Measurements from ENCODE around the gene GPR160. TPM values are rescaled to one million over a fixed set of nuclear protein-coding genes. Genes with fewer than 3 reads are reported as not detected.

Gene GPR160
- total RNA-seq, 1 experiment from 2014 or later: 9.9 TPM

- no TSS peak for BruUV-seq (replicated peaks)
- intact Hi-C loops (cut with micrococcal nuclease): no loop called here
- Histone ChIP-seq H3K4me2 (ENCODE audit: low read length) (no peak overlapping the region), H3K27me3 (ENCODE audit: insufficient read depth, low read length) (no peaks in the 10 kb centered on the region), H3K79me2 (ENCODE audit: insufficient read depth, low read length) (no peaks in the 10 kb centered on the region), H3K27ac (ENCODE audit: low read depth, low read length) (no peak overlapping the region), H3K36me3 (ENCODE audit: control insufficient read depth in 1 of 2, insufficient read depth in 2 of 2, low read length in 2 of 2) (no peaks in the 10 kb centered on the region), H3K4me3 (replicated peaks in 1 of 2; ENCODE audit: low read depth in 1 of 2, low read length in 2 of 2) (no peak overlapping the region), H3K9me2 (ENCODE audit: insufficient read depth) (no peaks in the 10 kb centered on the region), H3K9me3 (ENCODE audit: control insufficient read depth in 1 of 2, insufficient read depth in 1 of 2, low read depth in 1 of 2, low read length in 2 of 2) (no peaks in the 10 kb centered on the region), H4K20me1 (ENCODE audit: insufficient read depth) (no peaks in the 10 kb centered on the region), H2AFZ (ENCODE audit: low read depth, low read length, poor library complexity, severe bottlenecking) (no peak overlapping the region), H3K9ac (ENCODE audit: low read length) (no peak overlapping the region), H3K4me1 (ENCODE audit: control insufficient read depth in 1 of 2, insufficient read depth in 2 of 2, low read length in 2 of 2) (no peaks in the 10 kb centered on the region)
- no peak for DNase-seq (ENCODE audit: low read depth, low spot score)
- ChIA-PET CTCF (no interaction called here), POLR2A (no interaction called here), RAD21 (ENCODE audit: low non-redundant PET in 1 of 2, low total read pairs in 2 of 2, uncharacterized antibody in 2 of 2, unreplicated experiment in 2 of 2) (no interaction called here)
- no peak for ATAC-seq
- TF ChIP-seq REST (IDR thresholded peaks at IDR 0.05; ENCODE audit: low read depth) (no peak), ZNF274 (IDR thresholded peaks at IDR 0.05; ENCODE audit: low read depth, low read length) (no peak), YY1 (IDR thresholded peaks at IDR 0.05; ENCODE audit: extremely low read depth, insufficient replicate concordance, low read depth, low read length) (no peak), SIN3A (IDR thresholded peaks at IDR 0.05; ENCODE audit: low read depth) (no peak), POLR2AphosphoS5 (IDR thresholded peaks at IDR 0.05; ENCODE audit: low read depth, low read length) (no peak), TCF7L2 (IDR thresholded peaks at IDR 0.05; ENCODE audit: borderline replicate concordance, extremely low read depth, insufficient read depth, insufficient read length) (no peak), SRF (IDR thresholded peaks at IDR 0.05; ENCODE audit: low read depth) (no peak), POLR2A (IDR thresholded peaks at IDR 0.05; ENCODE audit: borderline replicate concordance, extremely low read depth, insufficient read depth, insufficient read length) (no peak)
- TF ChIP-seq, protein P1, sequence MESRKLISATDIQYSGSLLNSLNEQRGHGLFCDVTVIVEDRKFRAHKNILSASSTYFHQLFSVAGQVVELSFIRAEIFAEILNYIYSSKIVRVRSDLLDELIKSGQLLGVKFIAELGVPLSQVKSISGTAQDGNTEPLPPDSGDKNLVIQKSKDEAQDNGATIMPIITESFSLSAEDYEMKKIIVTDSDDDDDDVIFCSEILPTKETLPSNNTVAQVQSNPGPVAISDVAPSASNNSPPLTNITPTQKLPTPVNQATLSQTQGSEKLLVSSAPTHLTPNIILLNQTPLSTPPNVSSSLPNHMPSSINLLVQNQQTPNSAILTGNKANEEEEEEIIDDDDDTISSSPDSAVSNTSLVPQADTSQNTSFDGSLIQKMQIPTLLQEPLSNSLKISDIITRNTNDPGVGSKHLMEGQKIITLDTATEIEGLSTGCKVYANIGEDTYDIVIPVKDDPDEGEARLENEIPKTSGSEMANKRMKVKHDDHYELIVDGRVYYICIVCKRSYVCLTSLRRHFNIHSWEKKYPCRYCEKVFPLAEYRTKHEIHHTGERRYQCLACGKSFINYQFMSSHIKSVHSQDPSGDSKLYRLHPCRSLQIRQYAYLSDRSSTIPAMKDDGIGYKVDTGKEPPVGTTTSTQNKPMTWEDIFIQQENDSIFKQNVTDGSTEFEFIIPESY (IDR thresholded peaks at IDR 0.05; ENCODE audit: extremely low read depth, insufficient replicate concordance, low read length): no peak
- TF ChIP-seq, protein P2, sequence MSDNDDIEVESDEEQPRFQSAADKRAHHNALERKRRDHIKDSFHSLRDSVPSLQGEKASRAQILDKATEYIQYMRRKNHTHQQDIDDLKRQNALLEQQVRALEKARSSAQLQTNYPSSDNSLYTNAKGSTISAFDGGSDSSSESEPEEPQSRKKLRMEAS (IDR thresholded peaks at IDR 0.05): no peak
- TF ChIP-seq, protein P3, sequence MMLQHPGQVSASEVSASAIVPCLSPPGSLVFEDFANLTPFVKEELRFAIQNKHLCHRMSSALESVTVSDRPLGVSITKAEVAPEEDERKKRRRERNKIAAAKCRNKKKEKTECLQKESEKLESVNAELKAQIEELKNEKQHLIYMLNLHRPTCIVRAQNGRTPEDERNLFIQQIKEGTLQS (IDR thresholded peaks at IDR 0.05): no peak
These were observed 39.0 kb downstream of the GPR160 start for GRCh38 chr3:170076715-170077238.
